Endodermal cell (in vitro differentiated cells): Measurements from ENCODE around the gene LRRK1. TPM values are rescaled to one million over a fixed set of nuclear protein-coding genes. Genes with fewer than 3 reads are reported as not detected.

Experiments
- DNase-seq: peaks from one replicate; pipeline ENCODE4 v3.0.0-alpha.2; 2017
- H3K27ac ChIP-seq: 2 replicates; pipeline ENCODE4 v1.5.1; 2013; ENCODE audit warnings: mild to moderate bottlenecking, low read depth, low read length, moderate library complexity
- H3K27me3 ChIP-seq: 2 replicates; pipeline ENCODE4 v1.6.1; 2013; ENCODE audit warnings: mild to moderate bottlenecking, low read length, moderate library complexity; ENCODE audit not compliant: insufficient read depth, control insufficient read depth, poor library complexity, severe bottlenecking
- H3K36me3 ChIP-seq: 2 replicates; pipeline ENCODE4 v1.7.0; 2013; ENCODE audit warnings: mild to moderate bottlenecking, low read length, moderate library complexity; ENCODE audit not compliant: control insufficient read depth, insufficient read depth
- H3K4me1 ChIP-seq: one replicate; pipeline ENCODE4 v1.7.0; 2013; ENCODE audit warnings: low read length; ENCODE audit not compliant: control insufficient read depth, insufficient read depth
- H3K4me3 ChIP-seq: 2 replicates; pipeline ENCODE4 v1.5.1; 2013; ENCODE audit warnings: mild to moderate bottlenecking, low read length, moderate library complexity
- H3K9ac ChIP-seq: 2 replicates; pipeline ENCODE4 v1.6.1; 2013; ENCODE audit warnings: mild to moderate bottlenecking, low read length, moderate library complexity; ENCODE audit not compliant: poor library complexity, severe bottlenecking; ENCODE audit errors: extremely low read depth
- H3K9me3 ChIP-seq: 2 replicates; pipeline ENCODE4 v1.6.1; 2013; ENCODE audit warnings: mild to moderate bottlenecking, low read length, moderate library complexity; ENCODE audit not compliant: control insufficient read depth
- H3K27ac Mint-ChIP-seq: 2 replicates; pipeline ENCODE4 v1.8.0; 2020; ENCODE audit warnings: mixed read lengths
- H3K27me3 Mint-ChIP-seq: 2 replicates; pipeline ENCODE4 v1.8.0; 2021; ENCODE audit warnings: mild to moderate bottlenecking, mixed read lengths; ENCODE audit not compliant: insufficient read depth
- H3K36me3 Mint-ChIP-seq: 2 replicates; pipeline ENCODE4 v1.8.0; 2020; ENCODE audit warnings: low read depth, mixed read lengths
- H3K4me1 Mint-ChIP-seq: 2 replicates; pipeline ENCODE4 v1.8.0; 2020; ENCODE audit warnings: mixed read lengths
- H3K4me3 Mint-ChIP-seq: 2 replicates; pipeline ENCODE4 v1.8.0; 2020; ENCODE audit warnings: mild to moderate bottlenecking, moderate library complexity, mixed read lengths
- H3K9me3 Mint-ChIP-seq: 2 replicates; pipeline ENCODE4 v1.8.0; 2020; ENCODE audit warnings: mild to moderate bottlenecking, mixed read lengths
- WGBS, 2 experiments: methylation state at CpG; one replicate each; pipeline versions ENCODE4 v1.1.5 to v1.1.7; 2013; ENCODE audit warnings: missing lambda C conversion rate in 2 of 2, mixed read lengths in 1 of 2; ENCODE audit not compliant: insufficient coverage in 1 of 2, insufficient read length in 1 of 2; 5-methylcytosine and 5-hydroxymethylcytosine counted together
- total RNA-seq, 2 donors: library from RNA; stranded (reverse); fragmentation: NEBNext Ultra II Directional in 1 of 2; extraction: Animal tissue kit (Norgen Biotek cat#: 25700) in 1 of 2; gene quantifications; 2 replicates in 1 of 2; 3 replicates in 1 of 2; pipeline ENCODE4 v1.2.1, GENCODE V29; 2021
- TF ChIP-seq, protein P1 (sequence below): fragments of 200-600 bp; sonication (generic); conservative IDR thresholded peaks from 2 replicates; pipeline ENCODE4 v1.5.0; 2021; ENCODE audit warnings: antibody characterized with exemption, mild to moderate bottlenecking

LRRK1 gene
- total RNA-seq, 2 donors from 2014 or later: 2.7 to 5.1 TPM

DNA sequence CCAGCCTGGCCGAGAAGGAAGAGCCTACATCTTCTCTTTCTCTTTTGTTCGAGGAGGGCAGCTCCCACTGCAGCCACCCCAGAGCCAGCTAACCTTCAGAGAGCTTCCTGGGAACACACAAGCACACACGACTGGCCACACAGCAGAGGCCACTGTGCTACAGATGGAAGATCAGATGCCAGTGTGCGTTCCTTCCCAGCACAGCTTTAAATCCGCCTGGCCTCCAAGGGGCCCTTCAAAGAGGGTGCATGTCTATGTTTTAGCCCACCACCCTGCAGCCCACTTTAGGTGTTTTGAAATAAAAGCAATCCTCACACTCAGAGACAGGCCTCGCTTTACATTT, 27.2 kb upstream of the LRRK1 start:
- no peak overlapping the region for H3K4me3 Mint-ChIP-seq
- peaks cover 11% of the 10 kb centered on the region for H3K4me1 Mint-ChIP-seq
- H3K4me3 ChIP-seq: no peak overlapping the region
- no peak for DNase-seq
- no peak overlapping the region for H3K27ac Mint-ChIP-seq
- peaks cover 1% of the 10 kb centered on the region for H3K27me3 Mint-ChIP-seq
- no peaks in the 10 kb centered on the region for H3K27me3 ChIP-seq
- TF ChIP-seq, protein P1, sequence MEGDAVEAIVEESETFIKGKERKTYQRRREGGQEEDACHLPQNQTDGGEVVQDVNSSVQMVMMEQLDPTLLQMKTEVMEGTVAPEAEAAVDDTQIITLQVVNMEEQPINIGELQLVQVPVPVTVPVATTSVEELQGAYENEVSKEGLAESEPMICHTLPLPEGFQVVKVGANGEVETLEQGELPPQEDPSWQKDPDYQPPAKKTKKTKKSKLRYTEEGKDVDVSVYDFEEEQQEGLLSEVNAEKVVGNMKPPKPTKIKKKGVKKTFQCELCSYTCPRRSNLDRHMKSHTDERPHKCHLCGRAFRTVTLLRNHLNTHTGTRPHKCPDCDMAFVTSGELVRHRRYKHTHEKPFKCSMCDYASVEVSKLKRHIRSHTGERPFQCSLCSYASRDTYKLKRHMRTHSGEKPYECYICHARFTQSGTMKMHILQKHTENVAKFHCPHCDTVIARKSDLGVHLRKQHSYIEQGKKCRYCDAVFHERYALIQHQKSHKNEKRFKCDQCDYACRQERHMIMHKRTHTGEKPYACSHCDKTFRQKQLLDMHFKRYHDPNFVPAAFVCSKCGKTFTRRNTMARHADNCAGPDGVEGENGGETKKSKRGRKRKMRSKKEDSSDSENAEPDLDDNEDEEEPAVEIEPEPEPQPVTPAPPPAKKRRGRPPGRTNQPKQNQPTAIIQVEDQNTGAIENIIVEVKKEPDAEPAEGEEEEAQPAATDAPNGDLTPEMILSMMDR: no peak
- H3K27ac ChIP-seq: no peak overlapping the region
- H3K9ac ChIP-seq: no peak overlapping the region
- H3K36me3 ChIP-seq: peaks cover 17% of the 10 kb centered on the region
- no peaks in the 10 kb centered on the region for H3K9me3 ChIP-seq
- peaks cover 6% of the 10 kb centered on the region for H3K36me3 Mint-ChIP-seq
- peaks cover 2% of the 10 kb centered on the region for H3K9me3 Mint-ChIP-seq
- WGBS, 2 experiments: 79 to 82% methylated on average over 6 of the region's 6 CpGs
- H3K4me1 ChIP-seq: no peaks in the 10 kb centered on the region

DNA sequence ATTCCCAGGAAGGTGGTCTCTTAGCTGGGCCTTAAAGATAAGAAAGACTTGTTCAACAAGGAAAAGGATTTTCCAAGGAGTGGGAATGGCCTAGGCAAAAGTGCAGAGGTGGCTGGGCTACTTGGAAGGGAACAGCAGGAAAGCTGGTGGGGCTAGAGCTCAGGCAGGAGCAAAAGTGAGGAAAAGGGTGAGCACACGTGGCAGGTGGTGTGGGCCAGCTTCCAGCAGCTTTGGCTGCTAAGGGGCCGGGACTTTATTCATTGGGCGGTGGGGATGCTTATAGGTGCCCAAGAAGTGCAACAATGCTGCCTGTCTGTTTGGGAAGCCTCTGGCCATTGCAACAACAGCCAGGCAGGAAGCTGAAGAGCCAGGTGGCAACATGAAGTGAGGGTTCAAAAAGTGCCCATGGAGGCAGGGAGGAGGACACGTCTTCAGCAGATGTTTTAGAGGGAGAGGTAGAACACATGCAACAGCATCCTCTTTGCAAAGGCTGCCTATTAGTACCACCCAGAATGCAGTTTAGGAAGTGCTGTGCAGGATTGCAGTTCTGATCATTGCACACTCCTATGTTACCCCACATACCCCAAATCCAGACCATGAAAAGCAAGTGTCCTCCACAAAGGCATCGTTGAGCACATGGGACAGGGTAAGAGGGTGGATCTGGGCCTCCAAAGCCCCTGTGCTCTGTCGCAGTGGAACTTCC, 25.7 kb upstream of the LRRK1 start:
- Histone ChIP-seq H3K4me1 (peaks cover 8% of the 10 kb centered on the region), H3K9ac (no peak overlapping the region), H3K4me3 (no peak overlapping the region), H3K27ac (no peak overlapping the region), H3K27me3 (no peaks in the 10 kb centered on the region), H3K9me3 (no peaks in the 10 kb centered on the region), H3K36me3 (peaks cover 11% of the 10 kb centered on the region)
- Mint-ChIP-seq H3K4me1 (peaks cover 19% of the 10 kb centered on the region), H3K9me3 (peaks cover 2% of the 10 kb centered on the region), H3K36me3 (peaks cover 6% of the 10 kb centered on the region), H3K27me3 (peaks cover 1% of the 10 kb centered on the region), H3K27ac (no peak overlapping the region), H3K4me3 (no peak overlapping the region)
- WGBS, 2 experiments: 93 to 100% methylated on average over 5 to 6 of the region's 6 CpGs
- TF ChIP-seq, protein P1: no peak
- DNase-seq: peak; percentile 24

DNA sequence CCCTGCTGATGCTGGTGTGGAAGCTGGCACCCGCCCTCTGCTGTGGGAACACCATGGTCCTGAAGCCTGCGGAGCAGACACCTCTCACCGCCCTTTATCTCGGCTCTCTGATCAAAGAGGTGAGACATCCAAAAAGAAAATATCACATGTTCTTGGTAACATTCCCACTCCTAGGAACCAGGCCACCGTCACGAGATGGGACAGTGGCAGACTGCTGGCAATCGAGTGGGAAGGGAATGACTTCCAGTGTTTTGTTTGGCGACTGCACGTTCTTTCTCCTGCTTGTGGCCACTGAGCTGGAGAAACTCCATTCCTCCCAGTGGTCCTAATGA, 25.2 kb upstream of the LRRK1 start:
- Histone ChIP-seq H3K4me1 (peaks cover 8% of the 10 kb centered on the region), H3K4me3 (no peak overlapping the region), H3K27ac (no peak overlapping the region), H3K9me3 (no peaks in the 10 kb centered on the region), H3K36me3 (peaks cover 11% of the 10 kb centered on the region), H3K27me3 (no peaks in the 10 kb centered on the region), H3K9ac (no peak overlapping the region)
- peaks cover 6% of the 10 kb centered on the region for H3K36me3 Mint-ChIP-seq
- 92 to 98% methylated on average over 6 to 9 of the region's 9 CpGs for WGBS, 2 experiments
- H3K27ac Mint-ChIP-seq: no peak overlapping the region
- H3K4me3 Mint-ChIP-seq: no peak overlapping the region
- TF ChIP-seq, protein P1: no peak
- peak; percentile 16 for DNase-seq
- peaks cover 24% of the 10 kb centered on the region for H3K4me1 Mint-ChIP-seq
- H3K27me3 Mint-ChIP-seq: peaks cover 1% of the 10 kb centered on the region
- H3K9me3 Mint-ChIP-seq: peaks cover 2% of the 10 kb centered on the region
